D721Med (cell line): ENCODE data around the gene NKD2.

ENCODE experiments used
- DNase-seq: peaks from one replicate; pipeline ENCODE4 v3.0.0; 2011; ENCODE audit warnings: low spot score; ENCODE audit not compliant: insufficient read length
- FAIRE-seq: peaks from 2 replicates; lab custom pipeline; 2011; peaks lifted over from hg19 to GRCh38; lab: Jason Lieb, UNC
- TF ChIP-seq, protein P1 (sequence below): IDR thresholded peaks from 2 replicates; pipeline ENCODE4 v1.5.1; 2012; ENCODE audit warnings: mild to moderate bottlenecking, control low read depth; ENCODE audit not compliant: insufficient read depth; ENCODE audit errors: missing control alignments

The NKD2 gene

GRCh38 chr5:1010641-1011046 is 2.0 kb downstream of the NKD2 start:
- FAIRE-seq (no peak), DNase-seq (no peak)
- TF ChIP-seq, protein P1, sequence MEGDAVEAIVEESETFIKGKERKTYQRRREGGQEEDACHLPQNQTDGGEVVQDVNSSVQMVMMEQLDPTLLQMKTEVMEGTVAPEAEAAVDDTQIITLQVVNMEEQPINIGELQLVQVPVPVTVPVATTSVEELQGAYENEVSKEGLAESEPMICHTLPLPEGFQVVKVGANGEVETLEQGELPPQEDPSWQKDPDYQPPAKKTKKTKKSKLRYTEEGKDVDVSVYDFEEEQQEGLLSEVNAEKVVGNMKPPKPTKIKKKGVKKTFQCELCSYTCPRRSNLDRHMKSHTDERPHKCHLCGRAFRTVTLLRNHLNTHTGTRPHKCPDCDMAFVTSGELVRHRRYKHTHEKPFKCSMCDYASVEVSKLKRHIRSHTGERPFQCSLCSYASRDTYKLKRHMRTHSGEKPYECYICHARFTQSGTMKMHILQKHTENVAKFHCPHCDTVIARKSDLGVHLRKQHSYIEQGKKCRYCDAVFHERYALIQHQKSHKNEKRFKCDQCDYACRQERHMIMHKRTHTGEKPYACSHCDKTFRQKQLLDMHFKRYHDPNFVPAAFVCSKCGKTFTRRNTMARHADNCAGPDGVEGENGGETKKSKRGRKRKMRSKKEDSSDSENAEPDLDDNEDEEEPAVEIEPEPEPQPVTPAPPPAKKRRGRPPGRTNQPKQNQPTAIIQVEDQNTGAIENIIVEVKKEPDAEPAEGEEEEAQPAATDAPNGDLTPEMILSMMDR, result no peak

DNA sequence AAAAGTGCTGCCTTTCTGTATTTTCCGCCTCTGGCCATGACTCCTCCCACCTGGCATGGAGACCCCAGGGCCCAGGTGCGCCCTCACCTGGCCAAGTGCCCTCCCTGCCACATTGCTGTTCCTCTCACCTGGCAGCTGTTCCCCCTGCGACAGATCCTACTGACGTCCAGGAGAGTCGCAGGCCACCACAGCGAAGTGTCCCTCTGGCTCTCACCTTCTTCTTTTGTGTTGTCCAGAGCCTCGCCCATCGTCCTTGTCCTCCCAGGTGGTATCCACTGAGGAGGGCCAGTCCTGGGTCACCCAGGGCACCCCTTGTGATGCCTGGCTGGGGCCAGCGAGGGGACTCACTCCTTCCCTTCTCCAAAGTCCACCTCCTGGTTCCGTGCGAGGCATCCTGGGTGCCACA is 2.6 kb downstream of the NKD2 start:
- FAIRE-seq (no peak), DNase-seq (peak; percentile 85)
- TF ChIP-seq, protein P1, result peak; percentile 34

DNA sequence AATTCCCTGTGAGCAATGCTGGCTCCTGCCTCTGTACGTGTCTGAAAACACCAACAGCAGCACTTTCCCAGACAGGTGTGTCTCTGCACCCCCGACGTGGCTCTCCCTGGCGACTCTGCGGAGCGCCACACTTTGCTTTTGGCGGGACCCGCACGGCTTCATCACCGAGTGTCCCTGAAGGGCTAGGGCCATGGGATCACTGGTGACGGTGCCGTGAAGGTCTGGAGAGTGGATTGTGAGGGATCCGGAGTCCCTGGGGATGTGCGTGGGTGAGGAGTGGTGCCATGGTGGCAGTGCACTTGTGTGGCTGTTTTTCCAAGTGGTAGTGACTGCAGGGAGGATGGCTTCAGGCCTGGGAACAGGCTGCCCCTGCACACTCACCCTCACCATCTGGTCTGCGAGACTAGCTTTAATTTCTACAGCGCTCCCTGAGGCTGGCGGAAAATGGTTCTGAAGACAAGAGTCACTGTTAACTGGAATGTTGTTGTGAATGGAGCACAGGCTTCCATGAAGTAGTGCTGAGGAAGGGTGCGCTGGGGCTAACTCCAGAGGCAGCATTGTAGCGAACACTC is 3.2 kb downstream of the NKD2 start:
- DNase-seq (no peak), FAIRE-seq (no peak)
- TF ChIP-seq, protein P1, result no peak

DNA sequence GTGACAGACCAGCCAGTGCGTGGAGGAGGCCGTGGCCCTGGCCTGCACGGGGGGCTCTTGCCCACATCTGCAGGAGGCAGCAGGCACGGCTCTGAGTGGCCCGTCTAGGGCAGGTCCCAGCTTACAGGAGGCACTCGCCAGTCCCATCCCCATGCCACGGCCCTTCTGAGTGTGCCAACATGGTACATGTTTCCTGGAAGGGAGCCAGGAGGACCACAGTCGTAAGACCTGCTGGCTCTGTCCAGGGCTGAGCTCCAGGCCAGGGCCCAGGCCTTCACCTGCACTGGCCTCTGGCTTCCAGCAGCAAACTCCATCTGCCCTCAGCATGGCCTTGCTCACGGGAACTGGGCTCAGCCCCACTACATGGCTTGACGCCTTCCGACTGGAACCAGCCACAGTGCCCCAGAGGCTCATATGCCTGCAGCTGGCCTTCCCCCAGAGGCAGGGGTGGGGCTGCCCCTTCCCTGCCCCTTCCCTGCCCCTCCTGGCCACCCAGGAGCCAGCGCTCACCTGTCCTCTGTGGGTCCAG is 3.8 kb downstream of the NKD2 start:
- DNase-seq (no peak), FAIRE-seq (no peak)
- TF ChIP-seq, protein P1, result no peak

- FAIRE-seq, result no peak
- no peak for DNase-seq
- TF ChIP-seq, protein P1, result no peak
Measured at GRCh38 chr5:1012900-1013237, 4.3 kb downstream of the NKD2 start.

- FAIRE-seq (no peak), DNase-seq (no peak)
- TF ChIP-seq, protein P1, result no peak
Measured at GRCh38 chr5:1013238-1013947, 4.8 kb downstream of the NKD2 start.

- TF ChIP-seq, protein P1, result no peak
- no peak for FAIRE-seq
- no peak for DNase-seq
Measured at GRCh38 chr5:1013948-1014301, 5.3 kb downstream of the NKD2 start.
